Measurements from ENCODE around the gene TFAP2B. TPM values are rescaled to one million over a fixed set of nuclear protein-coding genes. Genes with fewer than 3 reads are reported as not detected.

TFAP2B gene
- 1.4 TPM for total RNA-seq

DNA sequence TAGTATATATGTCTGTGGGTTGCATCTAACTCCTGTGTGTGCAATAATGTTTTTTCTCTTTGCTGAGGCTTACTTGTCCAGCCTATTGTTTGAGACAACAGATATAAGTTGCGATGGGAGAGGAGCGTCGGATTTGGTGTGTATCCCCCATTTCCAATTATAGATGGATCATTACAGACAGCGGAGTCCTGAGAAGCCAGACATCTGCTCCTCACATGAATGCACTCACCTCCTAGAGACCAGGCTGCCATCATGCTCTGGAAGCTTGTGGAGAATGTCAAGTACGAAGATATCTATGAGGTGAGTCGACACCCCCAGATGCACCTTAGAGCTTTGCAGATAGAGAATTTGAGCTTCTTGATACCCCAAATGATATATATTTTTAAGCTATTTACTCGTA lies at the start of gene TFAP2B:
TSS of gene TFAP2B (plus strand) at position 199 of the 400 bp plus-strand sequence. CDS start at position 220, 21 bp downstream.
- no peak for ATAC-seq

DNA sequence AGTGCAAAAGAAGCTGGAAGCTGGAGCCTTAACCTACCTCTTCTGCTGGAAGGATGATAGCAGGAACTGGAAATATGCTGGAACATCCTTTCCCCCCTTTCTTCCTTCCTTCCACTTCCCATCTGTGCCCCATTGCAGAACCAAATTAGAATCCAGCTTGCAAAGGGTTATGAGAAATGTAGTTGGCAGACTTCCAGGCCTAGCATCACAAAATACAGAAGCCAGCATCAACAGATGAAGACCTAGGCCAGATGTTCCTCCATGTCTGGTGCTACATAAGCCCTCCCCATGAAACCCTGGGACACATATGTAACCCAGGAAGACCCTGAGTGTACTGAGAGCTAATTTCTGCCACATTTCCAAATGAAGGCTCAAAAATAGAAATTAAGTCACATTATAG lies 40.0 kb upstream of the TFAP2B start:
- no peak for ATAC-seq

DNA sequence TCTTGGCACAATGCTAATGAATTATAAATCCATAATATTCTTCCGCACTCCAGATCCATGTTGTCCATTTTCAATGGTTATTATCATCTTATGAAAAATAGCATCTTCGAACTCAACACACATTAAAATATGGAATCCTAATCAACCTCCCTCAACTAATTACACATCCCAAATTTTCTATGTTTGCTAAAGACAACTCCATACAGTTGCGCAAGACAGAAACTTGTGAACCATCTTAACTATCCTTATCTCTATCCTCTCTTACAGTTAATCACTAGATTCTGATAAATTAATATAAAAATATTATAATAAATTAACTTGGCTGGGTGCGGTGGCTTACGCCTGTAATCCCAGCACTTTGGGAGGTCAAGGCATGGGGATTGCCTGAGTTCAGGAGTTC lies 38.3 kb upstream of the TFAP2B start:
- no peak for ATAC-seq

DNA sequence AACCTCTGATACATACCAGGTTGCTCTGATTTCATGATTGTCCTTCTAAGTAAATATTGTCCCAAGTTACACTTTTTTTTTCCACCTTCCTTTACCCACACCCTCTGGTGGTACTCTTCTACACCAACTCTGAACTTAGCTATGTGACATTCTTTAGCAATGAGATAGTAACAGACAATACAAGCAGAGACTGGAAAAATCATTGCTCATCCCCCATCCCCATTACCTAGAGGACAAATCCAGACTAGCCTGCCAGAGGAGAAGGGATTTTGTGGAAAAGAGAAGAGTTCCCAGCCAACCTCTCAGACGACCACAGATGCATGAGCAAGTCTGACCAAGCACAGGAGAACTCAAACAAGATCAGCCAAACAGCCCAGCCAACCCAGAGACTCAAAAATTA lies 32.8 kb upstream of the TFAP2B start:
- ATAC-seq, result no peak

DNA sequence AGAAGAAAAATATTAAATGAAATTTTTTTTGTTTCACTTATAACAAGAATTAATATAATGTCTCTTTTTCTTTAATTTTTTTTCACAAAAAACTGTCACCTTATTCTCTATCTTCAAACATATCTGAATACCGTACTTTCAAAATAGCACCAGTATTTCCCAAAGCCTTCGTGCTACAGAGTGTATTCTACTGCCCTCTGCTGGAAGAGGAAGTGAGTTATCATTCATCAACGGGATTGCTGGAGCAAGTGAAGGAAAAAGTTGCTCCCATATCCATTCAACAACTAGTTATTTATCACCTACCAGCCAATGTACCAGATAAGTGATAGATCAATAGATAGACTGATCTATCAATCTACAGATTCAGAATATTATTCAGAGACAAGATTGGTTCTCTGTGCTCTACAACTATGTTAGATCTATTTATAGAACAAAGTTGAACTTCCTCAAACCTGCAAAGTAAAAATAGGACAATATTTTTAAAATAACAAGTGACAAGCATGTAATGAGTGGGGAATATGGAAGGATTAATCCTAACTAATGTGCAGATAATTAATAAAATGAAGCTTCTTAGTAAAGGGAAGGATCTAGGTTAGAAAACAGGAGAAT lies 26.7 kb upstream of the TFAP2B start:
- ATAC-seq, result no peak

DNA sequence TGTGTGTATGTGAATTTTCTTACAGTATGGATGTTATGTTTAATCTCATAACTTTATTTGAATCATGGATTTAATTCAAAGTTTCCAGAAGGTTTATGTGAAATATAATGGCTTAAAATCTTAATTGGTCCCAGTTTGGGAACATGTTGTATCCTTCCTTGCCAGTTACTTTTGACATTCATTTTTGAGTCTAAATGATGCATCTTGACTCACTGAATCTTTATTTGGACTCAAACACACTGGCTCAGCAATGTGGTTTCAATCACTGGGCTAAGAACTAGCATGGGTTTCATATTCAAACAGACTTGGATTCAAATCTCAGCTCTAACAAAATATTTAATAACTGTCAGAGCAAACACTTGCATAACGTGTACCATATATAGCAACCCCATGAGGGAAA lies 25.9 kb upstream of the TFAP2B start:
- ATAC-seq, result no peak

DNA sequence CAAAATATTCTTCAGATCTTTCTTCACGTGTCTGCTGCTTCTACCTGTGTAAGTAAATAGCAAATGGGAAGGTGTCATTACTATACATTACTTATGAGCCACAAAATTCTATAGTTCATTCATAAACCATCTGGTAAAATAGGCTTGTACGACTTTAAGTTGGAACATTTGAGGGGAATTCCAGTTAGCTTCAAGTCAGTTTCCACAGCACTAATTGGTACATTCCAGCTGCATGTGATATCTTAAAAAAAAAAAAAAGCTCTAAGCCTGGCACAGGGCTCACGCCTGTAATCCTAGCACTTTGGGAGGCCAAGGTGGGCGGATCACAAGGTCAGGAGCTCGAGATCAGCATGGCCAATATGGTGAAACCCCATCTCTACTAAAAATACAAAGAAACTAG lies 23.1 kb upstream of the TFAP2B start:
- ATAC-seq, result no peak

DNA sequence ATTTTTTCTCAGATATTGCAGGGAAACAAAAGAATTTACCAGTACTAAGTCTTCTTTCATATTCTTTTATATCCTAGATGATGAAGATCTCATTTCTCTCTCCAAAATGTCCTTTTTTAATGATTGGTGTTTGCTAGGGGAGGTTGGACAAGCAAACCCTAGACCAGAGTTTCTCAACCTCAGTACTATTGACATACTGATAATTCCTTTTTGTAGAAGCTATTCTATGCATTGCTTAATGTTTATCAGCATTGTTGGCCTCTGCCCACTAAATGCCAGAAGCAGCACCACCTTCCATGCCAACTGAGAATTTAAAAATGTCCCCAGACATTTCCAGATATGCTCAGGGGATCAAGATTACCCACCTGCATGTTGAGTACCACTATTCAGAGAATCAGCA lies 14.4 kb upstream of the TFAP2B start:
- ATAC-seq, result no peak

DNA sequence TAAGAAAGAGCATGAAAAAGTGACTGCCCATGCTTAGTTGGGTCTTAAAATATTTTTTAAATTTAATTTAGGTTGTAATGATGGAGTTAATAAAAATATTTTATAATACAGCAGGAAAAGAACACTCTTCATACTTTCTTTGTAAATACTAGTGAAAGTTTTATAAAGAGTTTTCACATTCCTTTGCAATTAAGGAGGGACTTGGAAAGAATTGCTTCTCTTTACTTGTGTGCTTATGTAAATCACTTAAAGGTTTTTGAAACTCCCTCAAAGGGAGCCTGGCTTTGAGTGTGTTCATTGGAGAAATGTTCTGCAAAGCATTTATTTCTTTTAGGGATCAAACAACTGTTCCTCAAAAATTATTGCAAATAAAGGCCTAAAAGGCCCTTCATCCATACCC lies 11.6 kb upstream of the TFAP2B start:
- no peak for ATAC-seq

DNA sequence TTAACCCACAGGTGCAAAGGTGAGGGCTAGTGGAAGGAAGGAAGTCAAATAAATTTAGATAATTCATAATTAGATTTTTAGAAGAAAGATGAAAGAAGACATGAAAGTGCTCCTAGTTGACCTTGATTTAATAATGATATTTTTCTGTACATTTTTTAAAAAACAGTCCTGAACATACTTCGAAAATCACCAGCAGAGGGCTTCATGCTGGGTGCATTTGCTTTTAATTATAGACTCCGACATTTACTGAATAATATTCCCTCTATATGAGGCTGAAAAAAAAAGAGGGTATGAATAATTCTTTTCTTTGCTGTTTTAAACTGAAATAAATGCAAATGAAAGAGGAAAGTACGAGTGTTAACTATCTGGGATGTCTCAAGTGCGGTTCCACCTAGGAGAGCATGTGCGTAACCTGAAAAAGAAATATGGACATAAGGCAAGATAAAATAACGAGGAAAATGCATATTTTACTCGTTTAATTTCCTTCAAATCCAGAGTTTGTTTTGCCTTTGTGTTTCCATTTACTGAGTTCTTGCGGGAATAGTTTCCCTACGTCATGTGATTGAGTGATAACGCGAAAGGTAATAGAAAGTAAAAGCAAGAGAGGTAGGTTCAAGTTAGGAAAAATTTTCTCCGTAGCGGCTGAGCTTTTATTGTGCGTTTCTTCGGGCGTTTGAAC lies 3.1 kb upstream of the TFAP2B start:
- ATAC-seq, result no peak

DNA sequence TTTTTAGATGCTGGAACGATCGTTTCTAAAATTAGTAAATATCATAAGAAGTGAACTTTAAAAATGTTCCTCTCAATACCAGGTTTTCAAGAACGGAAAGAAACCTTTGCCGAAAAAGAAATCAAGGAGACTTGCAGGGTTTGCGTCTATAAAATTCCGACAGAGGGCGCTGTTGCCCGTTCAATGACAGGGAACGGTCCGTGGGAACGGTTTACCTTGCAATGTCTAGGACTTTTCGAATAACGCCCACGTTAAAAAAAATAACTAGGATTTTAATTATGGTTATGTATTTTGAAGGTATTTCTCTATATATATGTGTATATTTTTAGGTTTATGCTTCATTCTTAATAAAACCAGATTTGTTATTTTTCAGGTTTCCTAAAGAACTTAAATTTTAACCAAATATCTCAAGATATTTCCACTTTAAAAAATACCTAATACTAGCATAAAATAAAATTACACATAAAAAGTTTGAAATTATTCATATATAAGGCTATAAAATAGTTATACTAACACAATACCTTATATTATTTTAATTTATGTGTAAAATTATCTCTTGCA lies 2.5 kb upstream of the TFAP2B start:
- ATAC-seq, result peak; percentile 68

DNA sequence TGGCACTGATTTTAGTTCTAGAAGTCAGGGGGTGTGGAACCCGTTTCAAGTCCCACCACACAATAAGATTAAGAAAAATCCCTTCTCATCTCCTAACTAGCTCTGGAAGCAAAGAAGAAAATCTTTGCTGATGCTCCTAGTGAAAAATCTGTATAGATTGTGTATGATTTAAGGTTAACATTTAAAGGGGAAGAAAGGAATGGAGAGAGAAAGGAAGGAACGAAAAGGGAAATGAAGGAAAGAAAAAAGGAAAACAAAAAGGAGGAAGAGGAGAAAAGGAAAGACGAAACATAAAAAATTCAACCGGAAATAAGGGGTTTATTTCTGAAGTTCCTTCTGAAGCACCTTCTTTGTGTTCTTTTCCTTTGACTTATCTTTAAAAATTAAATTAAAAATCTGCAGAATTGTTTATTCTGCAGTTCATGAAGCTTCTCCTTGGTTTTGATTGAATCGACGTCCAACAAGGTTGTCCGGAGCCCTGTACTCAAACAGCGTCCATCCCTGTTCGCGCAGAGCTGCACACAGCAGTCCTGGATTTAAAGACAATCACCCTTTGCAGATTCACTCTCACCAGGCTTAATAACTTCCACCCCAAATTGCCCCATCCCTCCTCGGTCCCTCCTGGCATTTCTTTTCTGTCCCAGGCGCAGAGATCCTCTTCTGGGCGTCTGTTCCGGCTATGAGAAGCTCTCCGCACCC lies 1.6 kb upstream of the TFAP2B start:
- no peak for ATAC-seq

DNA sequence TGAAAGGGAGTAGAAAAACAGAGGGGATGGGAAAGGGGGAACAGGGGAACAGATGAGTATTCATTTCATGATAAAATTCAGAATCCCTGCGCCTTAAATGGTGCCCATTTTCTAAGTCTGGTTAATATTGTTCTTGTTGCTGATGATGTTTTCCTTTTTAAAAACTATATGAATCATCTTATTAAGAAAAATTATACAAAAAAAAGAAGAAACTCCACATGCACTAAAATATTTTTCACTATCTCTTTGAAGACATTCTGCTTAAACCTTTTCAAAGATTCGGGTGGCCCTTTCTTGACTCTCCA lies 1.1 kb upstream of the TFAP2B start:
- ATAC-seq, result no peak

DNA sequence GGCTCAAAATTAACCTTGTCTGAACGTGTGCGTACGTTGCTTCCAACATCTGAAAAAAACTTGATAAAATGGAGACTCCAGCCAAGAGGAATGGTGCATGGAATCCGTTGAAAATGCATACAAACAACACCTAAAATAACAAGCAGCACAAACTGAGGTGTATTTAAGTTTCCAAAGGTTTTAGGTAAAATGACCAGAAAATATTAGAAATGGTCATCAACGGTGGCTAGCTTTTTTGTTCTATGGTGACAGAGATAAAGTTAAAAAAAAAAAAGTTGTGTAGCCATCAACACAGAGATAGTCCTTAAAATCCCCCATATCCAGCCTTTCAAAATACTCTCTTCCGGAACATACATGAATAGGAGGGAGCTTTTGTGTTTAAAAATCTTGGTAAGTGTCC lies 651 bp upstream of the TFAP2B start:
- ATAC-seq, result no peak

DNA sequence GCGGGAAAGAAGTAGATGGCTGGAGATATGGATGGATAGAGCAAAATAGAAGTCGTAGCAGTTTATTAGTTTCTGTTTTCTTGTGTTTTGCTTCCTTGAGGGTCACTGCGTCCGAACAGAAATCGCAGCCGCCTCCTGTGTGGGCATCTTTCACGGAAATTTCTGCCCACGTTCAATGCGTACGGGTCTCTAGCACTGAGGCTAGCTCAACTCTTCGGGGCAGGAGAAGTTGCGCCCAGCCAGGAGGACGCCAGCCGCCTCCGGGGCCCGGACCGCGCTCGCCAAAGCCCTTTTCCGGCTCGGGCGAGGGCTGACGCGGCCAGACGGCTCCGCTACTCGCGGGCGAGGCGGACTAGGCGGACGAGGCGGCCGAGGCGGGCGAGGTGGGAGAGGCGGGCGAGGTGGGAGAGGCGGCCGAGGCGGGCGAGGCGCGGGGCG lies 814 bp downstream of the TFAP2B start:
- ATAC-seq, result peak; percentile 48

DNA sequence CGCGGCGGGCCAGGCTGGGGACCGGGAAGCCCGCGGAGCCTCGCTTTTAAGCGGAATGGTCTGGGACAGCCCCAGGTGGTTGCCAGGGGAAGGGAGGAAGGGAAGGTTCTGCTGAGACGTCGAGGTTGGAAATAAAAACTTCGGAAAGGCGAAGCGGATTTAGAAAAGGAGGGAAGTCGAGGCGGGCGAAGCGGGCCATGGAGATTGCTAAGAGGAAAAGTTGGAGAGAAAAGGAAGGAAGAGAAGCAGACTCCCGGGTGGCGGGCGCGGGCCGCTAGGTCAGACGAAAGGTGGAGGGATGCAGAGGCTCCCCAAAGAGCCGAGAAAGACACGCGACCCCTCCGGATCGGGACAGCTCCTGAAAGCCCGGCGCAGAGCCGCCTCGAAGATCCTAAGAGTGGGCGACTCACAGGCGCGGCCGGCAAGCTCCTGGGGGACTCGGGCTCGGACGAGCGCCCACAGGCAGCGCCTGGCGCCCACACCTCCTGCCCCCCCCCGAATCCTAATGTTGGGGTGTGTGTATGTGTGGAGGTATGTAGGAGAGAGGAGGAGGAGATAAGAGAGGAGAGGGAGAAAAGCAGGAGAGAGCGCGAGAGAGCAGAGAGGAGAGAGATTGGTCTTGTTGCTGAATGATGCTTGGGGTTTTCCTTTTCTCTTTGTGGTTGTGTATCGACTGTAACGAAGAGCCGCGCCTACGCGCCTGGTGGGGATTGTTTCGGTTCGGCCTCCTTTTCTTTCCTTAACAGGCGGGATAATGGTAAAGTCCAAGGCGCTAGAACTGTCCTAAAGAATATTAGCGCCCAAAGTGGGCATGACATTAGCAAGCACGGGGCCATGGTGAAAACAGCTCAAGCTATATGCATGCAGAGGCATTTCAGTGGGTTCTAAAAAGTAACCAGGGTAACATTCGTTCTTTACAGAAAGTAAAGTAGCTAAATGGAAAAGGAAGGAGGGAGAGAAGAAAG lies 1.5 kb downstream of the TFAP2B start:
- ATAC-seq, result peak; percentile 46

DNA sequence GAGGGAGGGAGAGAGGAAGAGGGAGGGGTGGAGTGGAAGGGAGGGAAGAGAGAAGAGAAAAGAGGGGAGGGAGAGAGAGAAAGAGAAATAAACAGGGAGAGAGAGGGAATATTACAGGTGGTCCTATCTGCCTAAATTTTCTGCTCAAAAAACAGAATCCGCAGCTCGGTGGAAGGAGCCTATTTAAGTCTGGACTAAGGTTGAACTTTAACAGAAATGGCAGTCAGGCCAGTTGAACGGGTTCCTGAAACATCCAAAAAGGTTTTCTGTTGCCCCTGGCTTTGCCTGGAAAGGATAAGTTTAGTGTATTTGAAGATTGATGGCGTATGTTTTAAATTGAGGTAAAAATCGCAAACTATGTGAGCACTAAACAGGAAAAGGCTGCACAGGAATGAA lies 2.2 kb downstream of the TFAP2B start:
- no peak for ATAC-seq

DNA sequence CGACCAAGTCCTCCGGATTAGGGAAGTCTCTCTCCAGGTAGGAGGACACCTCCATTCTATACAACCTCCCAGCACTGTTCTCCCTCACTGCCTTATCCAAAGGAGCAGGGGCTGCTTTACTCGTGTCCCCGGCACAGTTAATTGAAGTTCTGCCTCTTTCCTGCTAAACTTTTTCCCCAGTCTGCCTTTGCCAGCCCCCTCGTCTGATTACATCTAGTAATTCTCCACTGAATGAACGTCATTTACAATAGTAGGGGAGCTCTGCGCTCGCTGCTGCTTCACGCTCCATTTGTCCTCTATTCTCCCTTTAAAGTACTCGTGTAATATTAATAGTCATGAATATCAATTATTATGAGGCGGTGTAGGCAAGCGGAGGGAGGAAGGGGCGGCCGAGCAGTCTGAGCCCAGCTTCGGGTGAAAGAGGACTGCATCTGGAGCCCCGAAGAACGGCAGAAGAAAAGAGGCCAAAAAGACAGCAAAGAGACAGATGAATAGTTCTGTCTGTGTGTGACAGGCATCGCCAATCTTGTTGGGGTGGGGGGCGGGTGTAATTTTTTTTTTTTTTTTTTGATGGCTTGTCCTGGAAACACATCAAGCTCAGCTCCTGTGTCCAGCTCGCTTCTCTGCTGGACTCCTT lies 2.9 kb downstream of the TFAP2B start:
- ATAC-seq, result no peak

DNA sequence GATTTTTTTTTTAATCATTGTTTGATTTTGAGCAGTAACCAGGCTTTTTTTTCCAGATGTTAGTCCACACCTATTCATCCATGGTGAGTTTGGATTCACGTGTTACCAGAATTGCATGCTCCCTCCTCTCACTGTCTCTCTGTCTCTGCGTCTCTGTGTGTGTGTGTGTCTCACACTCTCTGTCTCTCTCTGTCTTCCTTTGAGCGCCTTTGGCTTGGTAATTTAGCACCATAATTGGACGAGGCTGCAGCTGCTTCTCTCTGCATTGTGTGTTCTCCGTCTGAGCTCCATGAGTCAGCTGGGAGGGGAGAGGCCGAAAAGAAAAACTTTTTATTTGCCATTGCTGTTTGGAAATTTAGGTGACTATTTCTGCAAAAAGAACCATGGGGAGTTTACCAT lies 3.4 kb downstream of the TFAP2B start:
- peak; percentile 53 for ATAC-seq

DNA sequence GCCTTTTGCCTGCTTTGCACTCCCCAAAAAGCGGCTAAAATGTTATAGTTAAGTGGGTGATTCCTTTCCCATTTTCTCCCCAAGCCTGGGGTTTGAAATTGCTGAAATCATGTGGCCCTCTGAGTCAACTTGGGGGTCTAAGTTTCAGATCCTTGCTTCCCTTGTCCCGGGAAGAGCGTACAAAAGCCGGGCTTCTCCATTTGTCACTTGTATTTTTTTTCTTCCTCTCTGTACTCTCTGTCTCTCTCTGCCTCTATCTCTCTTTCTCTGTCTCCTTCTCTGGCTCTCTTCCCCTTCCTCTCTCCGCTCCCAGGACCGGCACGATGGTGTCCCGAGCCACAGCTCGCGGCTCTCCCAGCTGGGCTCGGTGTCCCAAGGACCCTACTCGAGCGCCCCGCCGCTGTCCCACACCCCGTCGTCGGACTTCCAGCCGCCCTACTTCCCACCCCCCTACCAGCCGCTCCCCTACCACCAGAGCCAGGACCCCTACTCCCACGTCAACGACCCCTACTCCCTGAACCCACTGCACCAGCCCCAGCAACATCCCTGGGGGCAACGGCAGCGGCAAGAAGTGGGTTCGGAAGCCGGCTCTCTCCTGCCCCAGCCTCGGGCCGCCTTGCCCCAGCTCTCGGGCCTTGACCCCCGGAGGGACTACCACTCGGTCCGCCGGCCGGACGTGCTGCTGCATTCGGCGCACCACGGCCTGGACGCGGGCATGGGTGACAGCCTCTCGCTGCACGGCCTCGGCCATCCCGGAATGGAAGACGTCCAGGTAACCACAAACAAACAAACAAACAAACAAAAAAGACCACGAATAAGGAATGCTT lies 4.6 kb downstream of the TFAP2B start:
- no peak for ATAC-seq

DNA sequence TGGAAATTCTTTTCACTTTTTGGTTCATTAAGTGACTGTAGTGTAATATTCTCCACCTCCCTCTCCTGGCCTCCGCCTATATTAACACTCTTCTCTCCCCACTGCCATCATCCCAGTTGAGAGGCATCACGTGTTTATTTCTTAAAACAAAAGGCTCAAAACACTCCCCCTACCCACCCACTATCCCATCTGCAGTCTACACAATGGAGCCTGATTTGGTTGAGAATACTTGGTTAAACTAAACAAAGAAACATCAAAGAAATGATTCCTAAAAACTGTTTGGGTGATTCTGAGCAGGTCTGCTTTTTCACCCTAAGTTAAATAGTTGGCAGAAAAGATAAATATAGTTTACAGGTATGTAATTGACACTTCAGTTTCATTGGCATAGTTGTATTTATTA lies 5.9 kb downstream of the TFAP2B start:
- ATAC-seq, result no peak
